ENCODE data around the gene EPOP. TPM values are rescaled to one million over a fixed set of nuclear protein-coding genes. Genes with fewer than 3 reads are reported as not detected.

Gene EPOP
- 0.60 and 1.2 TPM in 2 replicates for polyA plus RNA-seq

DNA sequence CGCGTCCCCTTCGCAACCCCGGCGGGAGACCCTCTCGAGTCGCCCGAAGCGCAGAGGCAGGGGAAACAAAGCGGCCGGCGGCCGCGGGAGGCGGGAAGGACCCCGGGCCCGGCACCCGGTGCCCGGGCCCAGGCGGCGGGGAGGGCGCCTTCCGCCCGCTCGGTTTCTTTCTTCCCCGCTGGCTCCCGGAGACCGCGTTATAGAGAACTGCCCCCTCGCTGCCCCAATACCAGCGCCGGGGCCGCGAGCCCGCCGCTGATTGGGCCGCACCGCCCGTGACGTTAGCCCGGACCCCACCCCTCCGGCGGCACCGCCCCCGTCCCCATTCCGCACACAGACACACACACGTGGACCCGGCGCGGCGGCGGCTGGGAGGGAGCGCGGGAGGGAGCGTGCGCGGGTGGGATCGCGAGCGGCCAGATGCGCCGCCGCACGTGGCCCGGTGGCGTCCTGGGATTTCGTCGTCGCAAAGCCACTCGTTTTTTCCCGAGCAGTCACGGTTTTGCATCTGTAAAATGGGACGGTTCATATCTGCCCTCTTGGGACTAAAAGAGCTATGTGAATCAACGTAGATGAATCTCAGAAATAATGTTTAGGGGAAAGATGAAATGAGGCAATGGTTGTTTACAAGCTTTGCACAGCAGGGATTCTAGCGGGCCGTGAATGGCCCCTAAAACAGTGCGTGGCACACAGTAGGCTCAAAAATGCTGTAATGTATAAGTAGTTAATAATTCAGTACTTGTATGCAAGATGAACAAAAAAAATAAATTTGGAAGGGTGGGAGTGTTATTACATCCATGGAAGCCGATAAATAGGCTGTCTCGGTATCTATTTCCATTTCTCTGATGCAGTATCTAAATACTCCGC lies at the start of gene EPOP:
EPOP (minus strand) TSS at position 209 of the 867 bp plus-strand sequence. CDS start 462 bp downstream, outside the sequence.

GRCh38 chr17:38704606-38705522 lies 30.1 kb upstream of the EPOP start, which contains the start of gene MLLT6:
MLLT6 (plus strand) TSS chr17:38705273; CDS start chr17:38705633, 360 bp downstream.

Other genes starting within 250 kb of the EPOP start
- gene ARHGAP23, start 246.5 kb downstream of the EPOP start, polyA plus RNA-seq: 2.3 and 4.0 TPM in 2 replicates
- gene SRCIN1, start 69.0 kb downstream of the EPOP start, polyA plus RNA-seq: 0.88 and 2.2 TPM in 2 replicates
- gene MLLT6, start 30.3 kb upstream of the EPOP start, polyA plus RNA-seq: 0.46 and 2.3 TPM in 2 replicates
- gene CISD3, start 55.4 kb upstream of the EPOP start, polyA plus RNA-seq: 6.0 and 8.0 TPM in 2 replicates
- gene PCGF2, start 73.4 kb upstream of the EPOP start, polyA plus RNA-seq: 1.1 and 11.2 TPM in 2 replicates
- gene PSMB3, start 77.8 kb upstream of the EPOP start, polyA plus RNA-seq: 657 and 801 TPM in 2 replicates
- gene PIP4K2B, start 124.6 kb upstream of the EPOP start, polyA plus RNA-seq: 4.6 and 7.9 TPM in 2 replicates
- gene CWC25, start 150.4 kb upstream of the EPOP start, polyA plus RNA-seq: 5.0 and 23.1 TPM in 2 replicates
- 794 and 943 TPM in 2 replicates for gene RPL23, start 178.8 kb upstream of the EPOP start, polyA plus RNA-seq
- gene LASP1, start 195.1 kb upstream of the EPOP start, polyA plus RNA-seq: 15.3 and 23.2 TPM in 2 replicates